ENCODE results near the gene TBX3. TPM values are rescaled to one million over a fixed set of nuclear protein-coding genes. Genes with fewer than 3 reads are reported as not detected.

The TBX3 gene
- polyA plus RNA-seq, 1 of the 3 experiments (the other 2 are of a cell fraction): 10.2 TPM

GRCh38 chr12:114671066-114671442 is 12.9 kb downstream of the TBX3 start:
- Histone ChIP-seq H3F3A (replicated peaks; ENCODE audit: insufficient read depth) (peaks cover 14% of the 10 kb centered on the region), H3K27me3 (ENCODE audit: insufficient read depth) (no peaks in the 10 kb centered on the region), H3K27ac (ENCODE audit: low read depth in 2 of 2, low read length in 1 of 2) (peak overlapping the region in 1 of 2 experiments; percentile 89; a peak in 2 of 4 replicates), H3K4me1 (ENCODE audit: control insufficient read depth in 1 of 2, insufficient read depth in 2 of 2, low read depth in 1 of 2, low read length in 1 of 2) (peaks cover 0 to 33% of the 10 kb centered on the region in 2 experiments; a peak in 2 of 4 replicates), H3K79me2 (ENCODE audit: insufficient read depth) (peaks cover 6% of the 10 kb centered on the region), H3K9me3 (no peaks in the 10 kb centered on the region), H4K20me1 (ENCODE audit: insufficient read depth) (no peaks in the 10 kb centered on the region), H2AFZ (ENCODE audit: low read depth) (no peak overlapping the region), H3K36me3 (replicated peaks in 1 of 2; ENCODE audit: control insufficient read depth in 1 of 2, insufficient read depth in 2 of 2, low read length in 1 of 2) (peaks cover 8 to 46% of the 10 kb centered on the region in 2 experiments), H3K9me2 (no peaks in the 10 kb centered on the region), H3K4me2 (no peak overlapping the region), H3K4me3 (ENCODE audit: low read depth in 2 of 2, low read length in 1 of 2) (no peak overlapping the region), H3K9ac (no peak overlapping the region)
- ChIA-PET POLR2A (interaction anchor here (1.5 to 6.8 kb wide), 3 partner anchors 8 to 953 kb away, joined by 4 to 77 read pairs (median 6); partner anchors contain the start of gene TBX3), CTCF (interaction anchor here (1.0 to 11.3 kb wide), 8 partner anchors 12 to 1246 kb away, joined by 3 to 119 read pairs (median 5); partner anchors contain the start of gene TBX3)
- TF ChIP-seq NRF1 (IDR thresholded peaks at IDR 0.05; ENCODE audit: low read depth, low read length) (no peak), ZBTB33 (IDR thresholded peaks at IDR 0.05; ENCODE audit: borderline replicate concordance, low read depth) (no peak), REST (IDR thresholded peaks at IDR 0.05; ENCODE audit: low read depth, low read length) (no peak), RFX5 (IDR thresholded peaks at IDR 0.05; ENCODE audit: low read length) (no peak), SIN3A (IDR thresholded peaks at IDR 0.05; ENCODE audit: borderline replicate concordance, low read depth, low read length) (no peak), EZH2phosphoT487 (IDR thresholded peaks at IDR 0.05; ENCODE audit: borderline replicate concordance, low read depth) (no peak), RAD21 (IDR thresholded peaks at IDR 0.05; ENCODE audit: low read length) (no peak), YY1 (IDR thresholded peaks at IDR 0.05; ENCODE audit: low read depth) (no peak), POLR2AphosphoS5 (IDR thresholded peaks at IDR 0.05; ENCODE audit: low read depth, low read length) (no peak), TAF1 (IDR thresholded peaks at IDR 0.05; ENCODE audit: borderline replicate concordance, low read depth, low read length) (no peak), USF2 (IDR thresholded peaks at IDR 0.05; ENCODE audit: borderline replicate concordance, low read depth, low read length) (no peak), CHD2 (IDR thresholded peaks at IDR 0.05; ENCODE audit: low read length, partially characterized antibody) (no peak)
- DNase-seq: no peak
- WGBS (ENCODE audit: low lambda C conversion rate): 61% methylated on average over 4 of the region's 4 CpGs
